GM12865 (cell line): ENCODE measurements around the gene XXYLT1.
A peak's percentile ranks its signal among the peaks of the same experiment; 100 is the strongest.

ENCODE experiments used
- DNase-seq: peaks from one replicate; pipeline ENCODE4 v3.0.0; 2010; ENCODE audit warnings: low read depth
- H3K4me3 ChIP-seq: 2 replicates; pipeline ENCODE4 v1.5.1; 2011; ENCODE audit warnings: mild to moderate bottlenecking, low read depth, low read length, control low read depth
- CTCF ChIP-seq: IDR thresholded peaks from 2 replicates; pipeline ENCODE4 v1.5.1; 2011; ENCODE audit warnings: low read length, control low read depth, low read depth, inconsistent platforms; ENCODE audit not compliant: insufficient read depth; ENCODE audit errors: missing control alignments

XXYLT1 gene

GRCh38 chr3:195255571-195256501 lies 15.1 kb downstream of the XXYLT1 start:
- no peak overlapping the region for H3K4me3 ChIP-seq
- TF ChIP-seq CTCF: no peak
- no peak for DNase-seq

GRCh38 chr3:195255176-195255500 lies 15.8 kb downstream of the XXYLT1 start:
- no peak for TF ChIP-seq CTCF
- H3K4me3 ChIP-seq: no peak overlapping the region
- no peak for DNase-seq

- no peak for TF ChIP-seq CTCF
- no peak overlapping the region for H3K4me3 ChIP-seq
- DNase-seq: no peak
These were observed 16.3 kb downstream of the XXYLT1 start for GRCh38 chr3:195254454-195255175.

- DNase-seq: no peak
- no peak for TF ChIP-seq CTCF
- H3K4me3 ChIP-seq: no peak overlapping the region
These were observed 17.0 kb downstream of the XXYLT1 start for GRCh38 chr3:195253923-195254432.

- no peak overlapping the region for H3K4me3 ChIP-seq
- DNase-seq: no peak
- no peak for TF ChIP-seq CTCF
These were observed 19.5 kb downstream of the XXYLT1 start for GRCh38 chr3:195251336-195252065.

- H3K4me3 ChIP-seq: no peak overlapping the region
- peak; percentile 10 for TF ChIP-seq CTCF
- DNase-seq: peak; percentile 35
These were observed 20.3 kb downstream of the XXYLT1 start for GRCh38 chr3:195250473-195251251.
